GM12878 (cell line): Measurements from ENCODE around the gene CACNA1A. TPM values are rescaled to one million over a fixed set of nuclear protein-coding genes. Genes with fewer than 3 reads are reported as not detected.

Experiments used
- ATAC-seq: fragments of 200-7000 bp; cut with Tn5 transposase; 3 replicates; pipeline ENCODE4 v1.9.1; 2020; ENCODE audit warnings: mild to moderate bottlenecking, moderate library complexity
- BruUV-seq: library from RNA; stranded (reverse); fragments of 400-500 nt; replicated peaks from 2 replicates; lab custom pipeline; 2021; lab: Mats Ljungman, UMichigan
- CTCF ChIA-PET: fragments of 300-600 bp; sonication (Branson Sonifier 250); formaldehyde crosslinking; extraction: SDS; loops from one replicate; lab custom pipeline; 2021; ENCODE audit warnings: inconsistent platforms; lab: Yijun Ruan, JAX
- POLR2A ChIA-PET: fragments of 350-600 bp; formaldehyde crosslinking; extraction: SDS; loops from one replicate; lab custom pipeline; 2021; ENCODE audit warnings: inconsistent platforms; lab: Charles Lee
- RAD21 ChIA-PET: fragments of 300-600 bp; sonication (Branson Sonifier 250); formaldehyde crosslinking; loops from one replicate; lab custom pipeline; 2023; ENCODE audit warnings: antibody characterized with exemption; ENCODE audit not compliant: unreplicated experiment; lab: Charles Lee
- SMC1A ChIA-PET: fragments of 300-600 bp; sonication (Branson Sonifier 250); formaldehyde crosslinking; loops from one replicate; lab custom pipeline; 2023; ENCODE audit not compliant: unreplicated experiment, uncharacterized antibody; lab: Charles Lee
- DNase-seq: peaks from one replicate; pipeline ENCODE4 v3.0.0-alpha.2; 2011; ENCODE audit warnings: low read depth, low spot score
- FAIRE-seq: peaks from 3 replicates; lab custom pipeline; 2011; peaks lifted over from hg19 to GRCh38; lab: Jason Lieb, UNC
- H2AFZ ChIP-seq: 2 replicates; pipeline ENCODE4 v1.6.0; 2011; ENCODE audit warnings: low read depth, low read length, control low read depth; ENCODE audit not compliant: control insufficient read depth
- H3K27ac ChIP-seq: 2 replicates; pipeline ENCODE4 v1.5.1; 2011; ENCODE audit warnings: control low read depth; ENCODE audit not compliant: control insufficient read depth, insufficient read depth
- H3K27me3 ChIP-seq, 2 experiments: replicated peaks in 1 of 2; 2 replicates each; pipeline versions ENCODE4 v1.6.0 to v1.6.1; 2011; ENCODE audit warnings: low read length in 1 of 2; ENCODE audit not compliant: control insufficient read depth in 2 of 2, insufficient read depth in 2 of 2
- H3K36me3 ChIP-seq, 2 experiments: 2 replicates each; pipeline ENCODE4 v1.5.1; 2011; ENCODE audit warnings: low read length in 1 of 2; ENCODE audit not compliant: control insufficient read depth in 2 of 2, insufficient read depth in 2 of 2
- H3K4me1 ChIP-seq: 2 replicates; pipeline ENCODE4 v1.6.1; 2011; ENCODE audit warnings: mild to moderate bottlenecking, low read length, moderate library complexity, mixed read lengths; ENCODE audit not compliant: control insufficient read depth, insufficient read depth
- H3K4me2 ChIP-seq: 2 replicates; pipeline ENCODE4 v1.6.0; 2011; ENCODE audit warnings: control low read depth; ENCODE audit not compliant: control insufficient read depth, insufficient read depth
- H3K4me3 ChIP-seq: fragments of 200-600 bp; sonication (generic); 2 replicates; pipeline ENCODE4 v1.5.1; 2016
- H3K79me2 ChIP-seq: 2 replicates; pipeline ENCODE4 v1.6.0; 2011; ENCODE audit warnings: low read length; ENCODE audit not compliant: control insufficient read depth, insufficient read depth
- H3K9ac ChIP-seq: 2 replicates; pipeline ENCODE4 v1.8.0; 2011; ENCODE audit warnings: low read length, control low read depth, mixed read lengths; ENCODE audit not compliant: control insufficient read depth, insufficient read depth
- H3K9me3 ChIP-seq: replicated peaks from 3 replicates; pipeline ENCODE4 v1.5.1; 2011; ENCODE audit warnings: mild to moderate bottlenecking, low read length; ENCODE audit not compliant: control insufficient read depth, insufficient read depth
- H4K20me1 ChIP-seq: 2 replicates; pipeline ENCODE4 v1.6.0; 2011; ENCODE audit not compliant: control insufficient read depth, insufficient read depth
- IKZF2 ChIP-seq, 2 experiments: fragments of 450-650 bp; IDR thresholded peaks; 2 replicates each; pipeline ENCODE4 v1.6.1; 2017; ENCODE audit warnings: mild to moderate bottlenecking in 2 of 2, moderate library complexity in 2 of 2
- STAT1 ChIP-seq: fragments of 450-650 bp; conservative IDR thresholded peaks from 2 replicates; pipeline ENCODE4 v1.6.1; 2014; ENCODE audit warnings: antibody characterized with exemption, mild to moderate bottlenecking
- WGBS: methylation state at CpG from one replicate; pipeline ENCODE4 v1.1.6; 2016; ENCODE audit warnings: low lambda C conversion rate; ENCODE audit not compliant: insufficient replicate concordance, insufficient coverage; ENCODE audit errors: missing lambda C conversion rate; 5-methylcytosine and 5-hydroxymethylcytosine counted together
- in situ Hi-C: fragments of 300-500 bp; cut with MboI; formaldehyde crosslinking; loops from 9 replicates; pipeline ENCODE4 v1.14.3; 2018; ENCODE audit warnings: mixed read lengths
- intact Hi-C: fragments of 100-400 bp; cut with micrococcal nuclease; formaldehyde crosslinking; loops from one replicate; pipeline ENCODE4 v1.14.2; 2022; ENCODE audit not compliant: unreplicated experiment
- polyA plus RNA-seq, 11 experiments: library from polyadenylated mRNA; depleted of rRNA in 4 of 11; unstranded in 6 of 11; stranded (reverse) in 5 of 11; fragments of >200 nt; fragmentation: Nextera tagmentation in 4 of 11; fragmentation: Illumina TruSeq in 1 of 11; extraction: Ambion mirVana in 4 of 11; extraction: Trizol in 1 of 11; gene quantifications; 1 replicate in 1 of 11; 2 replicates in 10 of 11; pipeline versions ENCODE4 v1.2.1 to v1.2.3, GENCODE V29; 2011 to 2016; ENCODE audit warnings: inconsistent platforms in 2 of 11, missing spikeins in 2 of 11, low read depth in 1 of 11
- total RNA-seq, 4 experiments: library from RNA; depleted of rRNA in 3 of 4; stranded (reverse); fragments of >200 nt in 3 of 4; fragmentation: Illumina TruSeq in 1 of 4; extraction: Trizol in 1 of 4; gene quantifications; 2 replicates each; pipeline versions ENCODE4 v1.2.1 to v1.2.3, GENCODE V29; 2013 to 2021
- TF ChIP-seq, protein P1 (sequence below): IDR thresholded peaks from 2 replicates; pipeline ENCODE4 v1.6.1; 2011; ENCODE audit warnings: borderline replicate concordance, low read depth, mild to moderate bottlenecking, moderate library complexity, mixed read lengths, low read length; ENCODE audit not compliant: insufficient read depth; ENCODE audit errors: extremely low read length
- TF ChIP-seq, protein P2 (sequence below): fragments of 450-650 bp; IDR thresholded peaks from 2 replicates; pipeline ENCODE4 v1.6.1; 2017; ENCODE audit warnings: mild to moderate bottlenecking

Gene CACNA1A
- total and polyA plus RNA-seq, 10 of the 15 experiments (the other 5 are each of a cell fraction or from before 2014, with no cell fraction given), result 1.1 to 4.4 (median 2.5) TPM

DNA sequence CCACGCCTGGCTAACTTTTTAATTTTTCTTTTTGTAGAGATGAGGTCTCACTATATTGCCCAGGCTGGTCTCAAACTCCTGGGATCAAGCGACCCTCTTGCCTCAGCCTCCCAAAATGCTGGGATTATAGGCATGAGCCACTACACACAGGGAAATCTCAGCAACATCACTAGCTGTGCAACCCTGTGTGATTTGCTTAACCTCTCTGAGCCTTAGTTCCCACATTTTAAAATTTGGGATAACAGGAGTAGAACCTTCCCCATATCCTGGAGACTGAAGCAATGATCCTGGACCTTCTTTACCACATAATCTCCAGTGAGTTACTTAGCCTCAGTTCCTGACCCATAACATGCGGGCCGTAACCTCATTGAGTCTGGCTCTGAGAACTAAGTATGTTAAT lies 217.0 kb downstream of the CACNA1A start:
- CTCF ChIA-PET, result interaction anchor here (1.4 kb wide), 1 partner anchor 11 kb away, joined by 6 read pairs; no protein-coding TSS in a partner anchor
- Histone ChIP-seq H3K27me3 (no peaks in the 10 kb centered on the region), H3K4me1 (no peaks in the 10 kb centered on the region), H2AFZ (no peak overlapping the region), H3K27ac (no peak overlapping the region), H3K9ac (no peak overlapping the region), H3K36me3 (no peaks in the 10 kb centered on the region), H4K20me1 (no peaks in the 10 kb centered on the region), H3K9me3 (no peaks in the 10 kb centered on the region), H3K79me2 (no peaks in the 10 kb centered on the region), H3K4me3 (no peak overlapping the region), H3K4me2 (no peak overlapping the region)
- ATAC-seq, result no peak
- no TSS peak for BruUV-seq
- in situ Hi-C loops, result loop anchor here (25.0 kb wide), 1 partner anchor 773 kb away; the partner anchor contains the start of genes MISP3 and PALM3
- RAD21 ChIA-PET, result no interaction called here
- no peak for FAIRE-seq
- POLR2A ChIA-PET, result no interaction called here
- DNase-seq, result no peak
- SMC1A ChIA-PET, result interaction anchor here (1.0 kb wide), 1 partner anchor 11 kb away, joined by 3 read pairs; no protein-coding TSS in a partner anchor
- 54% methylated on average over 4 of the region's 4 CpGs for WGBS
- intact Hi-C loops, result no loop called here
- TF ChIP-seq IKZF2 (IDR thresholded peaks at IDR 0.05), result no peak
- no peak for TF ChIP-seq STAT1
- TF ChIP-seq, protein P1, sequence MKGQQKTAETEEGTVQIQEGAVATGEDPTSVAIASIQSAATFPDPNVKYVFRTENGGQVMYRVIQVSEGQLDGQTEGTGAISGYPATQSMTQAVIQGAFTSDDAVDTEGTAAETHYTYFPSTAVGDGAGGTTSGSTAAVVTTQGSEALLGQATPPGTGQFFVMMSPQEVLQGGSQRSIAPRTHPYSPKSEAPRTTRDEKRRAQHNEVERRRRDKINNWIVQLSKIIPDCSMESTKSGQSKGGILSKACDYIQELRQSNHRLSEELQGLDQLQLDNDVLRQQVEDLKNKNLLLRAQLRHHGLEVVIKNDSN, result no peak
- TF ChIP-seq, protein P2, sequence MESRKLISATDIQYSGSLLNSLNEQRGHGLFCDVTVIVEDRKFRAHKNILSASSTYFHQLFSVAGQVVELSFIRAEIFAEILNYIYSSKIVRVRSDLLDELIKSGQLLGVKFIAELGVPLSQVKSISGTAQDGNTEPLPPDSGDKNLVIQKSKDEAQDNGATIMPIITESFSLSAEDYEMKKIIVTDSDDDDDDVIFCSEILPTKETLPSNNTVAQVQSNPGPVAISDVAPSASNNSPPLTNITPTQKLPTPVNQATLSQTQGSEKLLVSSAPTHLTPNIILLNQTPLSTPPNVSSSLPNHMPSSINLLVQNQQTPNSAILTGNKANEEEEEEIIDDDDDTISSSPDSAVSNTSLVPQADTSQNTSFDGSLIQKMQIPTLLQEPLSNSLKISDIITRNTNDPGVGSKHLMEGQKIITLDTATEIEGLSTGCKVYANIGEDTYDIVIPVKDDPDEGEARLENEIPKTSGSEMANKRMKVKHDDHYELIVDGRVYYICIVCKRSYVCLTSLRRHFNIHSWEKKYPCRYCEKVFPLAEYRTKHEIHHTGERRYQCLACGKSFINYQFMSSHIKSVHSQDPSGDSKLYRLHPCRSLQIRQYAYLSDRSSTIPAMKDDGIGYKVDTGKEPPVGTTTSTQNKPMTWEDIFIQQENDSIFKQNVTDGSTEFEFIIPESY, result no peak
